Neural cell (in vitro differentiated cells): ENCODE measurements around the gene FEN1. TPM values are rescaled to one million over a fixed set of nuclear protein-coding genes. Genes with fewer than 3 reads are reported as not detected.

Source experiments
- H2AFZ ChIP-seq: fragments of 200-600, 300-800 bp; sonication (generic), shearing (Covaris generic); 2 replicates; pipeline ENCODE4 v1.6.0; 2014; ENCODE audit warnings: low read depth, mild to moderate bottlenecking, antibody characterized with exemption, low read length, moderate library complexity
- H3F3A ChIP-seq: fragments of 200-600 bp; shearing (Covaris generic); 2 replicates; pipeline ENCODE4 v1.6.1; 2016; ENCODE audit warnings: mild to moderate bottlenecking, moderate library complexity, mixed read lengths, antibody characterized with exemption, low read length; ENCODE audit not compliant: insufficient read depth, poor library complexity, severe bottlenecking
- H3K27ac ChIP-seq: fragments of 200-600, 300-800 bp; sonication (generic), shearing (Covaris generic); 2 replicates; pipeline ENCODE4 v1.5.1; 2014; ENCODE audit warnings: mild to moderate bottlenecking, low read length, moderate library complexity
- H3K27me3 ChIP-seq: fragments of 300-800, 200-600 bp; sonication (generic), shearing (Covaris generic); 2 replicates; pipeline ENCODE4 v1.6.0; 2014; ENCODE audit warnings: mild to moderate bottlenecking, low read depth, low read length, moderate library complexity; ENCODE audit not compliant: insufficient read depth
- H3K36me3 ChIP-seq: fragments of 300-800, 200-600 bp; sonication (generic), shearing (Covaris generic); 2 replicates; pipeline ENCODE4 v1.5.1; 2014; ENCODE audit warnings: mild to moderate bottlenecking, antibody characterized with exemption, low read length, moderate library complexity; ENCODE audit not compliant: insufficient read depth
- H3K4me2 ChIP-seq: fragments of 300-800, 200-600 bp; sonication (generic), shearing (Covaris generic); 2 replicates; pipeline ENCODE4 v1.6.0; 2014; ENCODE audit warnings: mild to moderate bottlenecking, low read length
- H3K4me3 ChIP-seq: fragments of 300-800, 200-600 bp; sonication (generic), shearing (Covaris generic); 2 replicates; pipeline ENCODE4 v1.5.1; 2014; ENCODE audit warnings: mild to moderate bottlenecking, low read length, moderate library complexity
- H3K79me2 ChIP-seq: fragments of 200-600 bp; shearing (Covaris generic); replicated peaks from 2 replicates; pipeline ENCODE4 v1.6.0; 2014; ENCODE audit warnings: mild to moderate bottlenecking, low read length, moderate library complexity; ENCODE audit not compliant: insufficient read depth
- H3K9ac ChIP-seq: fragments of 300-800, 200-600 bp; sonication (generic), shearing (Covaris generic); 2 replicates; pipeline ENCODE4 v1.6.1; 2016; ENCODE audit warnings: mild to moderate bottlenecking, low read length, mixed read lengths
- H3K9me2 ChIP-seq: fragments of 200-600 bp; shearing (Covaris generic); 2 replicates; pipeline ENCODE4 v1.6.1; 2016; ENCODE audit warnings: mild to moderate bottlenecking, low read length, mixed read lengths; ENCODE audit not compliant: insufficient read depth
- H3K9me3 ChIP-seq: fragments of 200-600, 300-800 bp; sonication (generic), shearing (Covaris generic); 2 replicates; pipeline ENCODE4 v1.6.1; 2016; ENCODE audit warnings: mild to moderate bottlenecking, mixed run types, low read length, moderate library complexity, mixed read lengths
- H4K20me1 ChIP-seq: fragments of 200-600 bp; shearing (Covaris generic); 2 replicates; pipeline ENCODE4 v1.6.1; 2016; ENCODE audit warnings: mild to moderate bottlenecking, mixed run types; ENCODE audit not compliant: insufficient read depth
- EP300 ChIP-seq: fragments of 450-650 bp; conservative IDR thresholded peaks from 2 replicates; pipeline ENCODE4 v1.6.1; 2014; ENCODE audit warnings: antibody characterized with exemption, mild to moderate bottlenecking, moderate library complexity; ENCODE audit not compliant: poor library complexity, severe bottlenecking
- EZH2 ChIP-seq: fragments of 200-600, 300-800 bp; shearing (Covaris generic), sonication (generic); IDR thresholded peaks from 2 replicates; pipeline ENCODE4 v1.6.1; 2014; ENCODE audit warnings: antibody characterized with exemption, low read length, borderline replicate concordance, mild to moderate bottlenecking; ENCODE audit not compliant: insufficient read depth, poor library complexity, severe bottlenecking
- MXI1 ChIP-seq: fragments of 450-650 bp; conservative IDR thresholded peaks from 2 replicates; pipeline ENCODE4 v1.6.1; 2014; ENCODE audit warnings: antibody characterized with exemption, mild to moderate bottlenecking; ENCODE audit not compliant: poor library complexity, severe bottlenecking
- POLR2AphosphoS5 ChIP-seq: IDR thresholded peaks from 2 replicates; pipeline ENCODE4 v1.6.1; 2012
- RAD21 ChIP-seq: fragments of 450-650 bp; conservative IDR thresholded peaks from 2 replicates; pipeline ENCODE4 v1.6.1; 2014; ENCODE audit warnings: antibody characterized with exemption, mild to moderate bottlenecking, moderate library complexity
- REST ChIP-seq: IDR thresholded peaks from 2 replicates; pipeline ENCODE4 v1.6.1; 2012; ENCODE audit warnings: borderline replicate concordance
- SMC3 ChIP-seq: fragments of 450-650 bp; conservative IDR thresholded peaks from 2 replicates; pipeline ENCODE4 v1.6.1; 2014; ENCODE audit warnings: antibody characterized with exemption, mild to moderate bottlenecking, moderate library complexity; ENCODE audit not compliant: poor library complexity
- TAF1 ChIP-seq: IDR thresholded peaks from 2 replicates; pipeline ENCODE4 v1.6.1; 2012; ENCODE audit warnings: low read depth
- polyA plus RNA-seq: library from polyadenylated mRNA; depleted of rRNA; stranded (reverse); fragments of >200 nt; gene quantifications from 2 replicates; pipeline ENCODE4 v1.2.3, GENCODE V29; 2014
- TF ChIP-seq, protein P1 (sequence below): fragments of 450-650 bp; IDR thresholded peaks from 2 replicates; pipeline ENCODE4 v1.5.1; 2014; ENCODE audit warnings: antibody characterized with exemption, mild to moderate bottlenecking, moderate library complexity; ENCODE audit not compliant: poor library complexity, severe bottlenecking

The FEN1 gene
- polyA plus RNA-seq, 1 donor from 2014 or later = 27.2 TPM

DNA sequence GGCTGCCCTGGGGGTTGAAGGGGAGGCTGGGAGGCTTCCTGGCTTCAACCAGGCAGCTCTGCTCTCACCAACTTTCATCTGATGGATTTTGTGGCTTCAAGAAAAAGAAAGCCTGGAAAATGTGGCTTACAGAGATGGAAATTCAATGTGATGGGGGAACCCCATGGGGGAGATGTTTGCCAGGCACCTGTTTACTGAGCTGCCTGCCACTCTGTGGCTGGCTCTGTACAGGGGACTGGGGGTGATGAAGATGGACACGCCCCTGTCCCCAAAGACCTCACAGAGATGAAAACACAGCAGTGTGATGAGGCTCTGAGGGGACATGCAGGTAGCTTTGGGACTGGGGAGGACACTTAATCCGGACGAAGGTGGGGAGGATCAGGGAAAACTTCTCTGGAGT lies 10.4 kb upstream of the FEN1 start:
- H3K9me3 ChIP-seq = no peaks in the 10 kb centered on the region
- no peak overlapping the region for H2AFZ ChIP-seq
- H4K20me1 ChIP-seq = no peaks in the 10 kb centered on the region
- no peak overlapping the region for H3K9ac ChIP-seq
- H3K27ac ChIP-seq = no peak overlapping the region
- H3F3A ChIP-seq = no peaks in the 10 kb centered on the region
- no peak overlapping the region for H3K4me2 ChIP-seq
- no peak overlapping the region for H3K4me3 ChIP-seq
- no peaks in the 10 kb centered on the region for H3K9me2 ChIP-seq
- H3K27me3 ChIP-seq = no peaks in the 10 kb centered on the region
- H3K79me2 ChIP-seq = no peaks in the 10 kb centered on the region
- TF ChIP-seq POLR2AphosphoS5 (no peak), MXI1 (no peak), EP300 (no peak), EZH2 (no peak), SMC3 (no peak), REST (no peak), TAF1 (no peak), RAD21 (no peak)
- TF ChIP-seq, protein P1, sequence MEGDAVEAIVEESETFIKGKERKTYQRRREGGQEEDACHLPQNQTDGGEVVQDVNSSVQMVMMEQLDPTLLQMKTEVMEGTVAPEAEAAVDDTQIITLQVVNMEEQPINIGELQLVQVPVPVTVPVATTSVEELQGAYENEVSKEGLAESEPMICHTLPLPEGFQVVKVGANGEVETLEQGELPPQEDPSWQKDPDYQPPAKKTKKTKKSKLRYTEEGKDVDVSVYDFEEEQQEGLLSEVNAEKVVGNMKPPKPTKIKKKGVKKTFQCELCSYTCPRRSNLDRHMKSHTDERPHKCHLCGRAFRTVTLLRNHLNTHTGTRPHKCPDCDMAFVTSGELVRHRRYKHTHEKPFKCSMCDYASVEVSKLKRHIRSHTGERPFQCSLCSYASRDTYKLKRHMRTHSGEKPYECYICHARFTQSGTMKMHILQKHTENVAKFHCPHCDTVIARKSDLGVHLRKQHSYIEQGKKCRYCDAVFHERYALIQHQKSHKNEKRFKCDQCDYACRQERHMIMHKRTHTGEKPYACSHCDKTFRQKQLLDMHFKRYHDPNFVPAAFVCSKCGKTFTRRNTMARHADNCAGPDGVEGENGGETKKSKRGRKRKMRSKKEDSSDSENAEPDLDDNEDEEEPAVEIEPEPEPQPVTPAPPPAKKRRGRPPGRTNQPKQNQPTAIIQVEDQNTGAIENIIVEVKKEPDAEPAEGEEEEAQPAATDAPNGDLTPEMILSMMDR = no peak
- no peaks in the 10 kb centered on the region for H3K36me3 ChIP-seq

DNA sequence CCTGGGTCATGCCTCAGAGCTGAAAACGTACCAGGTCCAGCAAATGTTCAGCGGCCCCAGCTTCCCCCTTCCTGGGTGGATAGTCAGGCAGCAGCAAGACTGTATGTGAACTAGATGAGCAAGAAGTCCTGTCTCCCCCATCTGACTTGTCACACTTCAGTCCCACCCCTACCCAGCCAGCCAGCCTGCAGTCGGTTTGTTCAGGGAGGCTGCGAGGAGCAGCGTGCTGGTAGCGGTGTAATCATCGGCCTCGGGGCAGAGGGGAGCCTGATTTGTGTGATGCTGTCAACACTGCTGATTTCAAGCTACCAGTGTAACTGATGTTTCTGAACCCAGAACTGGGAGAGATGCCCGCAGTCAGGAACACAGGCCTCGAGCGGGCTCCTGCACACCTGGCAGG lies 9.9 kb upstream of the FEN1 start:
- no peak for TF ChIP-seq EP300
- TF ChIP-seq EZH2 = no peak
- TF ChIP-seq SMC3 = no peak
- TF ChIP-seq REST = no peak
- no peak for TF ChIP-seq TAF1
- TF ChIP-seq RAD21 = no peak
- TF ChIP-seq MXI1 = no peak
- TF ChIP-seq, protein P1 = no peak
- no peak for TF ChIP-seq POLR2AphosphoS5
- H3K9me2 ChIP-seq = no peaks in the 10 kb centered on the region
- no peak overlapping the region for H2AFZ ChIP-seq
- H3K4me2 ChIP-seq = no peak overlapping the region
- H3K27me3 ChIP-seq = no peaks in the 10 kb centered on the region
- H3K9ac ChIP-seq = no peak overlapping the region
- no peak overlapping the region for H3K4me3 ChIP-seq
- H3F3A ChIP-seq = no peaks in the 10 kb centered on the region
- H3K9me3 ChIP-seq = no peaks in the 10 kb centered on the region
- H4K20me1 ChIP-seq = no peaks in the 10 kb centered on the region
- no peak overlapping the region for H3K27ac ChIP-seq
- no peaks in the 10 kb centered on the region for H3K79me2 ChIP-seq
- H3K36me3 ChIP-seq = no peaks in the 10 kb centered on the region
